Transverse colon (tissue), 4 donors: Measurements from ENCODE around the gene VAPA.

Experiments used
- EP300 ChIP-seq: sonication (generic); formaldehyde crosslinking; IDR thresholded peaks from one replicate; pipeline ENCODE4 v1.6.1; 2017; ENCODE audit warnings: antibody characterized with exemption, low read depth
- POLR2A ChIP-seq: fragments of 450-650 bp; IDR thresholded peaks from one replicate; pipeline ENCODE4 v1.6.1; 2016; ENCODE audit warnings: antibody characterized with exemption, mild to moderate bottlenecking, moderate library complexity
- POLR2AphosphoS5 ChIP-seq, 3 donors: sonication (generic); formaldehyde crosslinking; IDR thresholded peaks; one replicate each; pipeline ENCODE4 v1.6.1; 2016; ENCODE audit warnings: antibody characterized with exemption in 3 of 3
- TF ChIP-seq, protein P1 (sequence below), 5 experiments: fragments of 200-600 bp in 3 of 5; fragments of 450-650 bp in 2 of 5; sonication (generic) in 3 of 5; IDR thresholded peaks; 1 replicate in 2 of 5; 2 replicates in 3 of 5; pipeline ENCODE4 v1.5.1; 2016 to 2017; ENCODE audit warnings: antibody characterized with exemption in 5 of 5, inconsistent platforms in 3 of 5, mild to moderate bottlenecking in 2 of 5, moderate library complexity in 1 of 5

- TF ChIP-seq, protein P1, sequence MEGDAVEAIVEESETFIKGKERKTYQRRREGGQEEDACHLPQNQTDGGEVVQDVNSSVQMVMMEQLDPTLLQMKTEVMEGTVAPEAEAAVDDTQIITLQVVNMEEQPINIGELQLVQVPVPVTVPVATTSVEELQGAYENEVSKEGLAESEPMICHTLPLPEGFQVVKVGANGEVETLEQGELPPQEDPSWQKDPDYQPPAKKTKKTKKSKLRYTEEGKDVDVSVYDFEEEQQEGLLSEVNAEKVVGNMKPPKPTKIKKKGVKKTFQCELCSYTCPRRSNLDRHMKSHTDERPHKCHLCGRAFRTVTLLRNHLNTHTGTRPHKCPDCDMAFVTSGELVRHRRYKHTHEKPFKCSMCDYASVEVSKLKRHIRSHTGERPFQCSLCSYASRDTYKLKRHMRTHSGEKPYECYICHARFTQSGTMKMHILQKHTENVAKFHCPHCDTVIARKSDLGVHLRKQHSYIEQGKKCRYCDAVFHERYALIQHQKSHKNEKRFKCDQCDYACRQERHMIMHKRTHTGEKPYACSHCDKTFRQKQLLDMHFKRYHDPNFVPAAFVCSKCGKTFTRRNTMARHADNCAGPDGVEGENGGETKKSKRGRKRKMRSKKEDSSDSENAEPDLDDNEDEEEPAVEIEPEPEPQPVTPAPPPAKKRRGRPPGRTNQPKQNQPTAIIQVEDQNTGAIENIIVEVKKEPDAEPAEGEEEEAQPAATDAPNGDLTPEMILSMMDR (IDR thresholded peaks at IDR 0.05) = no peak
- no peak for TF ChIP-seq POLR2A
- no peak for TF ChIP-seq EP300
- no peak for TF ChIP-seq POLR2AphosphoS5 (IDR thresholded peaks at IDR 0.05)
Measured at GRCh38 chr18:10002280-10002679, 88.5 kb downstream of the VAPA start.
